Common myeloid progenitor, CD34-positive (primary cell): Measurements from ENCODE around the gene UBE2D1.
"Not testable (repeated sequence)": the region's sequence is repeated elsewhere in the genome, so short reads cannot be mapped to it uniquely, and the experiment has no call there.

Experiments used
- CTCF ChIA-PET: fragments of 350-600 bp; sonication (Branson Sonifier 250); formaldehyde crosslinking; loops from one replicate; lab custom pipeline; 2021; ENCODE audit warnings: antibody characterized with exemption; lab: Charles Lee
- POLR2A ChIA-PET: fragments of 350-600 bp; sonication (Branson Sonifier 250); formaldehyde crosslinking; loops from one replicate; lab custom pipeline; 2021; ENCODE audit warnings: antibody characterized with exemption; lab: Charles Lee
- DNase-seq, 3 donors: peaks; one replicate each; pipeline versions ENCODE4 v3.0.0 to v3.0.0-alpha.2; 2013
- H3K27ac ChIP-seq, 2 experiments: 1 replicate in 1 of 2; 2 replicates in 1 of 2; pipeline ENCODE4 v1.7.0; 2013; ENCODE audit warnings: inconsistent platforms in 2 of 2, low read length in 2 of 2, mild to moderate bottlenecking in 2 of 2, low read depth in 1 of 2, moderate library complexity in 1 of 2; ENCODE audit not compliant: severe bottlenecking in 2 of 2, insufficient read depth in 1 of 2, poor library complexity in 1 of 2
- H3K27me3 ChIP-seq, 5 experiments: replicated peaks in 2 of 5; 1 replicate in 3 of 5; 2 replicates in 2 of 5; pipeline versions ENCODE4 v1.6.1 to v1.7.0; 2013; ENCODE audit warnings: low read length in 4 of 5, mild to moderate bottlenecking in 2 of 5, moderate library complexity in 2 of 5, inconsistent platforms in 1 of 5; ENCODE audit not compliant: insufficient read depth in 5 of 5, control insufficient read depth in 4 of 5
- H3K36me3 ChIP-seq, 4 experiments: 1 replicate in 2 of 4; 2 replicates in 2 of 4; pipeline versions ENCODE4 v1.6.1 to v1.7.0; 2013; ENCODE audit warnings: low read length in 3 of 4, control low read depth in 1 of 4, mild to moderate bottlenecking in 1 of 4; ENCODE audit not compliant: control insufficient read depth in 4 of 4, insufficient read depth in 4 of 4
- H3K4me1 ChIP-seq, 4 experiments: 1 replicate in 3 of 4; 2 replicates in 1 of 4; pipeline versions ENCODE4 v1.6.1 to v1.7.1; 2013; ENCODE audit warnings: low read length in 3 of 4, mild to moderate bottlenecking in 3 of 4, control low read depth in 1 of 4, inconsistent platforms in 1 of 4, moderate library complexity in 1 of 4; ENCODE audit not compliant: control insufficient read depth in 4 of 4, insufficient read depth in 4 of 4; ENCODE audit errors: control extremely low read depth in 1 of 4
- H3K4me3 ChIP-seq, 7 experiments: 1 replicate in 4 of 7; 2 replicates in 3 of 7; pipeline versions ENCODE4 v1.5.1 to v1.7.0; 2013; ENCODE audit warnings: mild to moderate bottlenecking in 7 of 7, low read length in 6 of 7, moderate library complexity in 6 of 7, inconsistent platforms in 2 of 7, low read depth in 2 of 7, control low read depth in 1 of 7; ENCODE audit not compliant: insufficient read depth in 4 of 7, control insufficient read depth in 1 of 7; ENCODE audit errors: extremely low read depth in 1 of 7
- H3K9me3 ChIP-seq, 5 experiments: 1 replicate in 4 of 5; 2 replicates in 1 of 5; pipeline versions ENCODE4 v1.6.1 to v1.7.1; 2013; ENCODE audit warnings: low read length in 4 of 5, mild to moderate bottlenecking in 2 of 5, inconsistent platforms in 1 of 5, low read depth in 1 of 5, moderate library complexity in 1 of 5; ENCODE audit not compliant: control insufficient read depth in 4 of 5, insufficient read depth in 2 of 5; ENCODE audit errors: control extremely low read depth in 1 of 5
- WGBS: methylation state at CpG from one replicate; pipeline ENCODE4 v1.1.5; 2013; ENCODE audit not compliant: insufficient coverage; 5-methylcytosine and 5-hydroxymethylcytosine counted together

The UBE2D1 gene

DNA sequence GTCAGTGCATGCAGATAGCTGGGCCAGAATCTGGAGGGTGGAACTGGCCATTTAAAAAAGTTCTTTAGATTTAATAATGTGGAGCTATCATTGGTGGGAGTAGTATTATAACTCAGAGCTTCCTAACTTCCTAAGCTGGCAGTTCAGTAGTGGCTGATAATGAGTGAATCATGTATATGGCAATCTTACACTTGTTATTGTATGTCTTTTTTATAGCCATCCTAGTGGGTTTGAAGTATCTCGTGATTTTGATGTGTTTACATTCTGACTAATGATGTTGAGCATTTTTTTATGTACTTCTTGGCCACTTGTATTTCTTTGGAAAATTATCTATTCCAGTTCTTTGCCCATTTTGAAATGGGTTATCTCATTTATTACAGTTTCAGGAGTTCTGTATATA lies 65.8 kb downstream of the UBE2D1 start:
- no peaks in the 10 kb centered on the region for H3K27me3 ChIP-seq
- ChIA-PET CTCF (no interaction called here), POLR2A (no interaction called here)
- H3K27ac ChIP-seq = no peak overlapping the region
- H3K36me3 ChIP-seq = peaks cover 4 to 21% (median 13%) of the 10 kb centered on the region in 4 experiments
- WGBS = 100% methylated on average over 1 of the region's 1 CpG
- H3K9me3 ChIP-seq = no peaks in the 10 kb centered on the region
- H3K4me3 ChIP-seq = no peak overlapping the region
- H3K4me1 ChIP-seq = no peaks in the 10 kb centered on the region
- no peak for DNase-seq

DNA sequence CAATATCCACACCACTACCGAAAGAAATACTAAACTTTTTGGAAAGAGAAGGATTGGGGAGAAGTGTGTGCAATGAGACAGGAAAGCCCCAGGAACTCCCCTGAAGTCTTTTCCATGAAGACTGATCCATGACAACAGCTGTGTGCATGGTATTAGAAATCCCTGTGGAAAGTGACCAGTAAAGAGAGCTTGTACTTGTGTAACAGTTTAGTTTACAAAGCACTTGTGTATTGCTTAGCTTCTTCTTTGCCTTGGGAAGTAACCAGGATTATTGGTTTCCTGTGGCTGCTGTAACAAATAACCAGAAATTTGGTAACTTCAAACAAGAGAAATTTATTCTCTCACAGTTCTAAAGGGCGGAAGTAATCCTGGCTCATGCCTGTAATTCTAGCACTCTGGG lies 69.2 kb downstream of the UBE2D1 start:
- Histone ChIP-seq H3K27me3 (peaks cover 0 to 3% (median 0%) of the 10 kb centered on the region in 5 experiments), H3K9me3 (no peaks in the 10 kb centered on the region), H3K27ac (no peak overlapping the region), H3K4me3 (no peak overlapping the region), H3K4me1 (no peaks in the 10 kb centered on the region), H3K36me3 (no peaks in the 10 kb centered on the region)
- ChIA-PET POLR2A (no interaction called here), CTCF (no interaction called here)
- 100% methylated on average over 1 of the region's 2 CpGs for WGBS
- DNase-seq = no peak

DNA sequence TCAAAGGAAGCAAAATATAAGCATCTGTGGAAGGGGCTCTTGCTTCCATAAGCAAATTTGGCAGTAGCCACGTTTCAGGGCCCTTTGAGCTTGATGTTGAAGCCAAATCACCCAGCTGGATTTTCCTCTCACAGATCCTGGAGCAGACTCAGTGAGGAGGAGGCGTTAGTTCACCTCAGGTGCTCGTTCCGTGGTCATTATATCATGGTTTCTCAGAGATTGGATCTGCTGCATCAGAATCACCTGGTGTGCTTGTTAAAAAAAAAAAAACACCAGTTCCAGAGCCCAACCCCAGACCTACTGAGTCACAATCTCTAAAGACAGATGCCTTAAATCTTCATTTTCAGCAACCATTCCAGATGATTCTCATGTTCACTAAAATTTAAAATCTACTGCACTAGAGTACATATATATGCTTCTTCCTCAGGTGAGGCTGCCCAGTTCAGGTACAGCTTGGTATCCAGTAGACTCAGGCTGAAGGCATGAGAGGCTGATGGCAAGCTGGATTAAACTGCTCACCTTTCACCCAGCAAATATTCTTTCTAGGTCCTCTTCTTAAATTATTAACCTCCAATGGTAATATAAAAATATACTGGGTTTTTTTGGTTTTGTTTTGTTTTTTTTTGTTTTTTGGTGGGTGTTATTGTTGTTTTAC lies 75.3 kb downstream of the UBE2D1 start:
- no peak for DNase-seq
- no peak overlapping the region for H3K4me3 ChIP-seq
- ChIA-PET CTCF (no interaction called here), POLR2A (no interaction called here)
- peaks cover 0 to 3% (median 0%) of the 10 kb centered on the region in 5 experiments for H3K27me3 ChIP-seq
- WGBS = 100% methylated on average over 3 of the region's 4 CpGs
- H3K4me1 ChIP-seq = no peaks in the 10 kb centered on the region
- no peaks in the 10 kb centered on the region for H3K9me3 ChIP-seq
- H3K36me3 ChIP-seq = no peaks in the 10 kb centered on the region
- no peak overlapping the region for H3K27ac ChIP-seq

DNA sequence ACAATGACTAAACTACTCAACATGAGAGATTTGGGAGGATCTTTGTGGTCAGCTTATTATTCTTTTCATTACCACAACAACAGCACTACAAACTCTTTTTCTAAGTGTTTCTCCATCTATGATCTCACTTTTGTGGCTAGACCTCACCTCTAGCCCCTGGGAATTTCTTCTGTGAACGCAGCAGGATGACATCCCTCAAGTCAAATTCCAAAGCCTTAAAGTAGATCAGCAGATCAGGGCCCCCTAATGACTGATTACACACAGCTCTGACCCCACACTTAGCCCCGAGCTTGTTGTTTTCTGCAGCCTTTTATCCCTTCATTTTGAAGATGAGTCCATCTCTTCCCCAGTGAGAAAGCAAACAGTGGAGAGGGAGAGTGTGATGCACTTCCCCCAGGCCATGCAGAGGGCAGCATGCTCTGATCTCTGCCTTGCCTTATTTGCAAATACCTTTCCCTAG lies 77.7 kb downstream of the UBE2D1 start:
- no peaks in the 10 kb centered on the region for H3K4me1 ChIP-seq
- no peak for DNase-seq
- peaks cover 0 to 3% (median 0%) of the 10 kb centered on the region in 5 experiments for H3K27me3 ChIP-seq
- H3K27ac ChIP-seq = no peak overlapping the region
- ChIA-PET CTCF (no interaction called here), POLR2A (no interaction called here)
- H3K36me3 ChIP-seq = no peaks in the 10 kb centered on the region
- no peaks in the 10 kb centered on the region for H3K9me3 ChIP-seq
- H3K4me3 ChIP-seq = no peak overlapping the region
- WGBS = 89% methylated on average over 2 of the region's 2 CpGs

DNA sequence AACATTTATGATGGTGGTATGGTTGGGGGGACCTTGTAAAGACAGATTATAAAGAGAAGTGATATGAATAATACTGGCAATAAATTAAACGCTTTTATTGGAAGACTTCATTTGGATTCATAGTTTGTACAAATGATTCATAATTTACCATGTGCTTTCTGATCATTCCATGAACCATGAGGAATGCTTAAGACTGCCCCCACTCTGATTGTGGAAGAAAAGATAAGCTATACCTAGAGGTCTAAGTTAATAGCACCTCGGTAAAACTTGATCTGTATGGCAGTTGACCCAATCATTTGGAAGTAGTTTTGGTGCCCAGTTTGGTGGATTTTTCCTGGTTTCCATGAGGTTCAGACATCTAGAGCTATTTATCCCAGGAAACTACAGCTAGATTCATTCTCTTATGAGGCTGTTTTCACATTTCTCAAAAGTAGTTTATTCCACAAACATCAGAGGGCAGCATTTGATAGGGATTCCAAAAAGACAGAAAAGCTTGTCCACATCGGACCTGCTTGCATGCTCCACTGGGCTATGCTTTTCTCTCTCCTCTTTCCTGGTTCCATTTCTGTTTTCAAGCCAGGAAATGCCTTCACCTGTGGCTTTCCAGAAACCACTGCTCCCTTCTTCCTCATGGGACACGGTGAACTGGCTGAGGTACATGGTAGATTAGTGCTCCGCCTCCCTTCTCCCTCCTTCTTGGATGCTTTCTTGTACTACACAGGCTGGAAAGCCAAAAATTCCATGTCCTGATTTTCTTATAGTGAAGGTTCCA lies 79.7 kb downstream of the UBE2D1 start:
- DNase-seq = peak in 2 of 3 donors; percentile 11 to 14

DNA sequence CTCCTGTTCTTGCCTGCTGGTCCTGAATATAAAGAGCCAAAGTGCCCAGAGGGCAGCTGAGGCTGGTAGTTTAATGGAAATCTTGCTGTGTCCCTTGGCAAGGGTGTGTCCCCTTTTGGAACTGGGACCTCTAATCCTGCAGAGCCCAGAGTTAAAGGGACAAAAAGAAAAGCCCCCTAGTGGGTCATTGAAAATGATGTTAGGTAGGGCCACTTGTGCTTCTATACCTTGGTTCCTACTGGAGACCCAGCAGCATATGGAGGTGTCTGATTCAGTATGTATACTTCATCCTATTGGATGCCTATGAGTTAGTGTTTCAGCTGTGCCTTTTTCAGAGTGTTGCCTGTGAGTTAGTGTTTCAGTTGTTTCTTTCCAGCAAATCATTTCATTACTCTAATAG lies 81.0 kb downstream of the UBE2D1 start:
- no peak overlapping the region for H3K27ac ChIP-seq
- ChIA-PET CTCF (interaction anchor here (0.6 kb wide), 1 partner anchor 120 kb away, joined by 3 read pairs; no protein-coding TSS in a partner anchor), POLR2A (no interaction called here)
- no peak for DNase-seq
- no peaks in the 10 kb centered on the region for H3K27me3 ChIP-seq
- H3K4me1 ChIP-seq = no peaks in the 10 kb centered on the region
- no peaks in the 10 kb centered on the region for H3K36me3 ChIP-seq
- H3K9me3 ChIP-seq = peaks cover 0 to 1% (median 0%) of the 10 kb centered on the region in 5 experiments
- H3K4me3 ChIP-seq = no peak overlapping the region

More for the DNA sequence above, 79.7 kb downstream of the UBE2D1 start:
- 43% methylated on average over 2 of the region's 5 CpGs for WGBS
- no peaks in the 10 kb centered on the region for H3K4me1 ChIP-seq
- no peaks in the 10 kb centered on the region for H3K27me3 ChIP-seq
- no peaks in the 10 kb centered on the region for H3K36me3 ChIP-seq
- peaks cover 0 to 1% (median 0%) of the 10 kb centered on the region in 5 experiments for H3K9me3 ChIP-seq
- POLR2A ChIA-PET = no interaction called here
- no peak overlapping the region for H3K27ac ChIP-seq
- no peak overlapping the region for H3K4me3 ChIP-seq
- CTCF ChIA-PET = interaction anchor here (1.1 kb wide), 2 partner anchors 12 to 1208 kb away, joined by 3 read pairs; no protein-coding TSS in a partner anchor

DNA sequence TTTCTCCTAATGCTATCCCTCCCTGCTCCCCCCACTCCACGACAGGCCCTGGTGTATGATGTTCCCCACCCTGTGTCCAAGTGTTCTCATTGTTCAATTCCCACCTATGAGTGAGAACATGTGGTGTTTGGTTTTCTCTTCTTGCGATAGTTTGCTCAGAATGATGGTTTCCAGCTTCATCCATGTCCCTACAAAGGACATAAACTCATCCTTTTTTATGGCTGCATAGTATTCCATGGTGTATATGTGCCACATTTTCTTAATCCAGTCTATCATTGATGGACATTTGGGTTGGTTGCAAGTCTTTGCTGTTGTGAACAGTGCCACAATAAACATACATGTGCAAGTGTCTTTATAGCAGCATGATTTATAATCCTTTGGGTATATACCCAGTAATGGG lies 83.1 kb downstream of the UBE2D1 start:
- POLR2A ChIA-PET, H3K36me3 ChIP-seq: not testable (repeated sequence)

More for the DNA sequence above, 83.1 kb downstream of the UBE2D1 start:
- H3K9me3 ChIP-seq, H3K4me3 ChIP-seq, H3K27ac ChIP-seq, CTCF ChIA-PET, H3K27me3 ChIP-seq, H3K4me1 ChIP-seq, DNase-seq: not testable (repeated sequence)
- WGBS = no CpG with 5 or more reads among the region's 2 CpGs
